NT2/D1 (cell line): ENCODE data around the gene MRPS12.

Experiments used
- DNase-seq: peaks from one replicate; pipeline ENCODE4 v3.0.0-alpha.2; 2011; ENCODE audit warnings: low read depth, low spot score
- H3K27me3 ChIP-seq: 2 replicates; pipeline ENCODE4 v1.6.0; 2011; ENCODE audit warnings: mild to moderate bottlenecking; ENCODE audit not compliant: insufficient read length, insufficient read depth
- H3K36me3 ChIP-seq: 2 replicates; pipeline ENCODE4 v1.6.1; 2011; ENCODE audit warnings: mild to moderate bottlenecking, low read length, mixed read lengths; ENCODE audit not compliant: insufficient read depth, insufficient read length
- H3K4me1 ChIP-seq: 2 replicates; pipeline ENCODE4 v1.5.1; 2011; ENCODE audit not compliant: insufficient read depth, insufficient read length
- H3K4me3 ChIP-seq: 2 replicates; pipeline ENCODE4 v1.5.1; 2011; ENCODE audit warnings: low read depth; ENCODE audit not compliant: insufficient read length
- H3K9ac ChIP-seq: 2 replicates; pipeline ENCODE4 v1.6.0; 2011; ENCODE audit warnings: low read depth; ENCODE audit not compliant: insufficient read length
- H3K9me3 ChIP-seq: 2 replicates; pipeline ENCODE4 v1.5.1; 2011; ENCODE audit warnings: mild to moderate bottlenecking, low read length; ENCODE audit not compliant: insufficient read depth
- SUZ12 ChIP-seq: IDR thresholded peaks from 2 replicates; pipeline ENCODE4 v1.6.1; 2011; ENCODE audit not compliant: insufficient read length, insufficient read depth; ENCODE audit errors: extremely low read depth
- YY1 ChIP-seq: IDR thresholded peaks from 2 replicates; pipeline ENCODE4 v1.6.1; 2011; ENCODE audit not compliant: insufficient read length, insufficient read depth
- ZNF274 ChIP-seq: IDR thresholded peaks from 2 replicates; pipeline ENCODE4 v1.6.1; 2011; ENCODE audit warnings: mild to moderate bottlenecking, low read depth, low read length

Gene MRPS12

DNA sequence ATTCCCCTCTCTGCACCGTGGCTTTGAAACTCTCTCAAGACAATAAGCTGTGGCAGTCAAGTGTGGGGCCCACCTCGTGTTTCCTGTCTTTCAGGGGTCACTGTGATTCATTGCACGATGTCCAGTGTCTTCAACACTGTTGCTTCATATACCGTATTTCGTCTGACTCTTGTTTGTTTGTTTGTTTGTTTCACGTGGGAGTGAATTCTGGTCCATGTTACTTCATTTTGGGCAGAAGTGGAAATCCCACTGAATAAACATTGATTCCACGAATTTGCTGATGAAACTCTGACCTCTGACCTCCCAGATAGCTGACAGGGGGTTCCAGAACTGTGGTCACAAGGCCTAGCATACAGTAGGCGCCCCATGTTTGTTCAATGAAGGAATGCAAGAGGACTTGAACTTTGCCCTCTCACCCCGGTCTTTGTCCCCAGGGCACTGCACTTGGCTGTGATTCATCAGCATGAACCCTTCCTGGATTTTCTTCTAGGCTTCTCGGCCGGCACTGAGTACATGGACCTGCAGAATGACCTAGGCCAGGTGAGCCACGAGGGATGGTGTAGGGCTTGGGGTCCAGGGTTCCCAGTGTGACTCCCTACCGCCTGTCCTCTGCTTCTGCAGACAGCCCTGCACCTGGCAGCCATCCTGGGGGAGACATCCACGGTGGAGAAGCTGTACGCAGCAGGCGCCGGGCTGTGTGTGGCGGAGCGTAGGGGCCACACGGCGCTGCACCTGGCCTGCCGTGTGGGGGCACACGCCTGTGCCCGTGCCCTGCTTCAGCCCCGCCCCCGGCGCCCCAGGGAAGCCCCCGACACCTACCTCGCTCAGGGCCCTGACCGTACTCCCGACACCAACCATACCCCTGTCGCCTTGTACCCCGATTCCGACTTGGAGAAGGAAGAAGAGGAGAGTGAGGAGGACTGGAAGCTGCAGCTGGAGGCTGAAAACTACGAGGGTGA lies 25.9 kb upstream of the MRPS12 start:
- peaks cover 6% of the 10 kb centered on the region; the same call in 1 of the 2 replicates for H3K9me3 ChIP-seq
- H3K9ac ChIP-seq = no peak overlapping the region
- H3K4me3 ChIP-seq = no peak overlapping the region
- H3K36me3 ChIP-seq = peaks cover 45% of the 10 kb centered on the region
- no peak for DNase-seq
- peaks cover 2% of the 10 kb centered on the region for H3K4me1 ChIP-seq
- TF ChIP-seq ZNF274 (no peak), SUZ12 (no peak), YY1 (no peak)
- no peaks in the 10 kb centered on the region for H3K27me3 ChIP-seq

- no peak for DNase-seq
- Histone ChIP-seq H3K4me3 (no peak overlapping the region), H3K27me3 (no peaks in the 10 kb centered on the region), H3K9ac (no peak overlapping the region), H3K36me3 (peaks cover 45% of the 10 kb centered on the region), H3K9me3 (peaks cover 6% of the 10 kb centered on the region; the same call in 1 of the 2 replicates), H3K4me1 (peaks cover 2% of the 10 kb centered on the region)
- TF ChIP-seq SUZ12 (no peak), YY1 (no peak), ZNF274 (no peak)
These were observed 25.1 kb upstream of the MRPS12 start for GRCh38 chr19:38905620-38906019.

DNA sequence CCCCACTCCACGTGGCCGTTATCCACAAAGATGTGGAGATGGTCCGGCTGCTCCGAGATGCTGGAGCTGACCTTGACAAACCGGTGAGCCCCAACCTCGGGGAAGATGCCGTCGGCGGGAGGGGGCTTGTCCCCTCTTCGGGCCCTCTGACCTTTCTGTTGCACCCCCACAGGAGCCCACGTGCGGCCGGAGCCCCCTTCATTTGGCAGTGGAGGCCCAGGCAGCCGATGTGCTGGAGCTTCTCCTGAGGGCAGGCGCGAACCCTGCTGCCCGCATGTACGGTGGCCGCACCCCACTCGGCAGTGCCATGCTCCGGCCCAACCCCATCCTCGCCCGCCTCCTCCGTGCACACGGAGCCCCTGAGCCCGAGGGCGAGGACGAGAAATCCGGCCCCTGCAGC lies 23.5 kb upstream of the MRPS12 start:
- no peaks in the 10 kb centered on the region for H3K27me3 ChIP-seq
- TF ChIP-seq YY1 = no peak
- TF ChIP-seq SUZ12 = no peak
- no peak for TF ChIP-seq ZNF274
- H3K4me3 ChIP-seq = no peak overlapping the region
- DNase-seq = no peak
- no peak overlapping the region for H3K9ac ChIP-seq
- peaks cover 6% of the 10 kb centered on the region; the same call in 1 of the 2 replicates for H3K9me3 ChIP-seq
- peaks cover 45% of the 10 kb centered on the region for H3K36me3 ChIP-seq
- H3K4me1 ChIP-seq = peaks cover 3% of the 10 kb centered on the region

- no peak overlapping the region for H3K9ac ChIP-seq
- no peak for TF ChIP-seq SUZ12
- no peak for TF ChIP-seq YY1
- H3K4me1 ChIP-seq = peaks cover 3% of the 10 kb centered on the region
- H3K36me3 ChIP-seq = peaks cover 45% of the 10 kb centered on the region
- H3K4me3 ChIP-seq = no peak overlapping the region
- H3K27me3 ChIP-seq = no peaks in the 10 kb centered on the region
- no peak for DNase-seq
- H3K9me3 ChIP-seq = peaks cover 6% of the 10 kb centered on the region; the same call in 1 of the 2 replicates
These were observed 23.1 kb upstream of the MRPS12 start for GRCh38 chr19:38907670-38908069.

- peaks cover 6% of the 10 kb centered on the region; the same call in 1 of the 2 replicates for H3K9me3 ChIP-seq
- TF ChIP-seq YY1 (no peak), ZNF274 (no peak), SUZ12 (no peak)
- no peak overlapping the region for H3K4me3 ChIP-seq
- DNase-seq = no peak
- peaks cover 3% of the 10 kb centered on the region for H3K4me1 ChIP-seq
- peaks cover 45% of the 10 kb centered on the region for H3K36me3 ChIP-seq
- H3K9ac ChIP-seq = no peak overlapping the region
- no peaks in the 10 kb centered on the region for H3K27me3 ChIP-seq
These were observed 21.8 kb upstream of the MRPS12 start for GRCh38 chr19:38908911-38909310.

DNA sequence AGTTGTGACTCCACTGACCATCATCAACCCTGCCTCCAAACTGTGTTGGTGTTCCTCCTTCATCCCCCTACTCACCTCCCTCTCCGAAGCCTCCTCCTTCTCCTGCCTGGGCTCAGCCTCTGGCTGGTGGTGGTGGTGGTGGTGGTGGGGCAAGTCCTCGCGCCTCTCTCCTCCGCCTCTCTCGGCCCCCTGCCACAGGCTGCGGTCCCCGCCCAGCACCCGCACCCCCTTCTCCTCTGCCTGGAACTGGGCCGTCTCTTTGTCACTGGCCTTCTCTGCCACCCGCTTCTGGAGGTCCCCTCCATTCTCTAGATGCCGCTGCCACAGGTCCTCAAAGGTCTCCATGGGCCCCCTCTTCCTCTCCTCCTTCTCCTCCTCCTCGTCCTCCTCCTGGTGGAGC lies 20.3 kb upstream of the MRPS12 start:
- Histone ChIP-seq H3K9ac (no peak overlapping the region), H3K36me3 (peaks cover 29% of the 10 kb centered on the region), H3K9me3 (peaks cover 6% of the 10 kb centered on the region; the same call in 1 of the 2 replicates), H3K4me3 (no peak overlapping the region), H3K4me1 (peaks cover 2% of the 10 kb centered on the region), H3K27me3 (no peaks in the 10 kb centered on the region)
- DNase-seq = no peak
- no peak for TF ChIP-seq SUZ12
- no peak for TF ChIP-seq ZNF274
- no peak for TF ChIP-seq YY1

- H3K36me3 ChIP-seq = peaks cover 29% of the 10 kb centered on the region
- no peak for DNase-seq
- H3K9me3 ChIP-seq = peaks cover 6% of the 10 kb centered on the region; the same call in 1 of the 2 replicates
- H3K9ac ChIP-seq = no peak overlapping the region
- no peaks in the 10 kb centered on the region for H3K27me3 ChIP-seq
- H3K4me1 ChIP-seq = peaks cover 2% of the 10 kb centered on the region
- no peak overlapping the region for H3K4me3 ChIP-seq
- TF ChIP-seq ZNF274 (no peak), YY1 (no peak), SUZ12 (no peak)
These were observed 19.2 kb upstream of the MRPS12 start for GRCh38 chr19:38911388-38912001.
